Measurements from ENCODE around the gene CCDC85A. TPM values are rescaled to one million over a fixed set of nuclear protein-coding genes. Genes with fewer than 3 reads are reported as not detected.

CCDC85A gene
- total and polyA plus RNA-seq, 2 of the 8 experiments (the other 6 are each of a cell fraction or from before 2014, with no cell fraction given), result 0.20 TPM; not detected in 1

GRCh38 chr2:56309626-56310170 is 125.9 kb downstream of the CCDC85A start:
- Histone ChIP-seq H3K4me2 (ENCODE audit: insufficient read depth in 1 of 2, low read depth in 2 of 2, low read length in 2 of 2) (no peak overlapping the region), H4K91ac (replicated peaks; ENCODE audit: insufficient read length, low read length) (no peak overlapping the region), H3K4me1 (replicated peaks in 1 of 4; ENCODE audit: control insufficient read depth in 3 of 4, insufficient read depth in 4 of 4, low read length in 3 of 4) (no peaks in the 10 kb centered on the region), H4K5ac (ENCODE audit: insufficient read length, low read depth, low read length) (no peak overlapping the region), H3K9ac (replicated peaks in 1 of 4; ENCODE audit: extremely low read depth in 1 of 4, low read depth in 3 of 4, low read length in 3 of 4) (no peak overlapping the region), H3K23ac (ENCODE audit: insufficient read length) (no peak overlapping the region), H4K8ac (ENCODE audit: extremely low read depth, insufficient read depth, low read length) (no peak overlapping the region), H3K18ac (ENCODE audit: extremely low read depth, low read length) (no peak overlapping the region), H2AFZ (ENCODE audit: low read length) (no peak overlapping the region), H2BK15ac (ENCODE audit: low read length) (no peak overlapping the region), H3K4me3 (ENCODE audit: extremely low read depth in 1 of 4, insufficient read depth in 2 of 4, low read depth in 3 of 4, low read length in 4 of 4) (no peak overlapping the region), H3K4ac (replicated peaks; ENCODE audit: insufficient read length, low read depth, low read length) (no peak overlapping the region), H2BK5ac (ENCODE audit: low read depth, low read length) (no peak overlapping the region), H3K56ac (replicated peaks; ENCODE audit: insufficient read length, low read depth, low read length) (no peak overlapping the region), H2AK5ac (ENCODE audit: low read depth, low read length) (no peak overlapping the region), H3K14ac (ENCODE audit: insufficient read length) (no peak overlapping the region), H4K20me1 (replicated peaks in 1 of 2; ENCODE audit: control insufficient read depth in 1 of 2, insufficient read depth in 2 of 2, low read length in 2 of 2) (no peaks in the 10 kb centered on the region), H2BK12ac (ENCODE audit: low read depth, low read length) (no peak overlapping the region), H3K36me3 (ENCODE audit: control insufficient read depth in 2 of 4, insufficient read depth in 4 of 4, low read length in 3 of 4) (no peaks in the 10 kb centered on the region), H2BK20ac (ENCODE audit: low read length) (no peak overlapping the region), H3K79me1 (ENCODE audit: low read depth, low read length) (no peaks in the 10 kb centered on the region), H3K27me3 (replicated peaks in 1 of 4; ENCODE audit: control insufficient read depth in 3 of 4, extremely low read depth in 1 of 4, insufficient read depth in 3 of 4, low read length in 3 of 4) (no peaks in the 10 kb centered on the region), H3K27ac (ENCODE audit: low read depth, low read length) (no peak overlapping the region), H3K79me2 (ENCODE audit: control insufficient read depth in 1 of 2, insufficient read depth in 2 of 2, low read length in 2 of 2) (no peaks in the 10 kb centered on the region), H2BK120ac (replicated peaks; ENCODE audit: low read depth, low read length) (no peak overlapping the region), H3K23me2 (ENCODE audit: low read depth, low read length) (no peaks in the 10 kb centered on the region), H3K9me3 (ENCODE audit: insufficient read depth in 2 of 2, low read depth in 1 of 2, low read length in 1 of 2) (no peaks in the 10 kb centered on the region)
- FAIRE-seq (no peak), DNase-seq (ENCODE audit: low read depth in 1 of 2, low spot score in 2 of 2) (no peak)
- 88% methylated on average over 4 of the region's 4 CpGs; no CpG with 5 or more reads in 1 of the 2 experiments for WGBS, 2 experiments (ENCODE audit: extremely low coverage in 1 of 2, insufficient coverage in 1 of 2, insufficient read length in 1 of 2, insufficient replicate concordance in 2 of 2, low coverage in 1 of 2, low lambda C conversion rate in 2 of 2, missing lambda C conversion rate in 1 of 2)
- CTCF ChIA-PET (ENCODE audit: partially characterized antibody), result no interaction called here
- TF ChIP-seq NRF1 (IDR thresholded peaks at IDR 0.05; ENCODE audit: low read depth, low read length), result no peak
- POLR2A ChIA-PET (ENCODE audit: partially characterized antibody), result no interaction called here

Data from H1 (cell line).